Endodermal cell (in vitro differentiated cells): ENCODE data around the gene ROR2. TPM values are rescaled to one million over a fixed set of nuclear protein-coding genes. Genes with fewer than 3 reads are reported as not detected.

Source experiments
- DNase-seq: peaks from one replicate; pipeline ENCODE4 v3.0.0-alpha.2; 2017
- H3K27ac ChIP-seq: 2 replicates; pipeline ENCODE4 v1.5.1; 2013; ENCODE audit warnings: mild to moderate bottlenecking, low read depth, low read length, moderate library complexity
- H3K27me3 ChIP-seq: 2 replicates; pipeline ENCODE4 v1.6.1; 2013; ENCODE audit warnings: mild to moderate bottlenecking, low read length, moderate library complexity; ENCODE audit not compliant: insufficient read depth, control insufficient read depth, poor library complexity, severe bottlenecking
- H3K36me3 ChIP-seq: 2 replicates; pipeline ENCODE4 v1.7.0; 2013; ENCODE audit warnings: mild to moderate bottlenecking, low read length, moderate library complexity; ENCODE audit not compliant: control insufficient read depth, insufficient read depth
- H3K4me1 ChIP-seq: one replicate; pipeline ENCODE4 v1.7.0; 2013; ENCODE audit warnings: low read length; ENCODE audit not compliant: control insufficient read depth, insufficient read depth
- H3K4me3 ChIP-seq: 2 replicates; pipeline ENCODE4 v1.5.1; 2013; ENCODE audit warnings: mild to moderate bottlenecking, low read length, moderate library complexity
- H3K9ac ChIP-seq: 2 replicates; pipeline ENCODE4 v1.6.1; 2013; ENCODE audit warnings: mild to moderate bottlenecking, low read length, moderate library complexity; ENCODE audit not compliant: poor library complexity, severe bottlenecking; ENCODE audit errors: extremely low read depth
- H3K9me3 ChIP-seq: 2 replicates; pipeline ENCODE4 v1.6.1; 2013; ENCODE audit warnings: mild to moderate bottlenecking, low read length, moderate library complexity; ENCODE audit not compliant: control insufficient read depth
- H3K27ac Mint-ChIP-seq: 2 replicates; pipeline ENCODE4 v1.8.0; 2020; ENCODE audit warnings: mixed read lengths
- H3K27me3 Mint-ChIP-seq: 2 replicates; pipeline ENCODE4 v1.8.0; 2021; ENCODE audit warnings: mild to moderate bottlenecking, mixed read lengths; ENCODE audit not compliant: insufficient read depth
- H3K36me3 Mint-ChIP-seq: 2 replicates; pipeline ENCODE4 v1.8.0; 2020; ENCODE audit warnings: low read depth, mixed read lengths
- H3K4me1 Mint-ChIP-seq: 2 replicates; pipeline ENCODE4 v1.8.0; 2020; ENCODE audit warnings: mixed read lengths
- H3K4me3 Mint-ChIP-seq: 2 replicates; pipeline ENCODE4 v1.8.0; 2020; ENCODE audit warnings: mild to moderate bottlenecking, moderate library complexity, mixed read lengths
- H3K9me3 Mint-ChIP-seq: 2 replicates; pipeline ENCODE4 v1.8.0; 2020; ENCODE audit warnings: mild to moderate bottlenecking, mixed read lengths
- WGBS, 2 experiments: methylation state at CpG; one replicate each; pipeline versions ENCODE4 v1.1.5 to v1.1.7; 2013; ENCODE audit warnings: missing lambda C conversion rate in 2 of 2, mixed read lengths in 1 of 2; ENCODE audit not compliant: insufficient coverage in 1 of 2, insufficient read length in 1 of 2; 5-methylcytosine and 5-hydroxymethylcytosine counted together
- total RNA-seq, 2 donors: library from RNA; stranded (reverse); fragmentation: NEBNext Ultra II Directional in 1 of 2; extraction: Animal tissue kit (Norgen Biotek cat#: 25700) in 1 of 2; gene quantifications; 2 replicates in 1 of 2; 3 replicates in 1 of 2; pipeline ENCODE4 v1.2.1, GENCODE V29; 2021
- TF ChIP-seq, protein P1 (sequence below): fragments of 200-600 bp; sonication (generic); conservative IDR thresholded peaks from 2 replicates; pipeline ENCODE4 v1.5.0; 2021; ENCODE audit warnings: antibody characterized with exemption, mild to moderate bottlenecking

ROR2 gene
- total RNA-seq, 2 donors from 2014 or later, result 104 to 160 TPM

DNA sequence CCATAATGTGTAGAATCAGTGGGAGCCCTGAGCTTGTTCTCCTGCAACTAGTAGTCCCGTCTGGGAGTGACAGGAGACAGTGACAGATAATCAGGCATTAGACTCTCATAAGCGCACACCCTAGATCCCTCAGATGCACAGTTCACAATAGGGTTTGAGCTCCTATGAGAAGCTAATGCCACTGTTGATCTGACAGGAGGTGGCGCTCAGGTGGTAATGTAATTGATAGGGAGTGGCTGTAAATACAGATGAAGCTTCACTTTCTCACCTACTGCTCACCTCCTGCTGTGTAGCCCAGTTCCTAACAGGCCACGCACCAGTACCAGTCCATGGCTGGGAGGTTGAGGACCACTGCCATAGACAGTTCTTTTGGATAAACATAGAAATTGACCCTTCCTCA, 188.7 kb downstream of the ROR2 start:
- Histone ChIP-seq H3K27ac (no peak overlapping the region), H3K4me1 (peaks cover 13% of the 10 kb centered on the region), H3K36me3 (peaks cover 78% of the 10 kb centered on the region), H3K27me3 (no peaks in the 10 kb centered on the region), H3K9me3 (no peaks in the 10 kb centered on the region), H3K4me3 (no peak overlapping the region), H3K9ac (no peak overlapping the region)
- no peaks in the 10 kb centered on the region for H3K9me3 Mint-ChIP-seq
- peak; percentile 45 for DNase-seq
- H3K4me1 Mint-ChIP-seq, result peaks cover 33% of the 10 kb centered on the region
- peaks cover 52% of the 10 kb centered on the region for H3K36me3 Mint-ChIP-seq
- TF ChIP-seq, protein P1, sequence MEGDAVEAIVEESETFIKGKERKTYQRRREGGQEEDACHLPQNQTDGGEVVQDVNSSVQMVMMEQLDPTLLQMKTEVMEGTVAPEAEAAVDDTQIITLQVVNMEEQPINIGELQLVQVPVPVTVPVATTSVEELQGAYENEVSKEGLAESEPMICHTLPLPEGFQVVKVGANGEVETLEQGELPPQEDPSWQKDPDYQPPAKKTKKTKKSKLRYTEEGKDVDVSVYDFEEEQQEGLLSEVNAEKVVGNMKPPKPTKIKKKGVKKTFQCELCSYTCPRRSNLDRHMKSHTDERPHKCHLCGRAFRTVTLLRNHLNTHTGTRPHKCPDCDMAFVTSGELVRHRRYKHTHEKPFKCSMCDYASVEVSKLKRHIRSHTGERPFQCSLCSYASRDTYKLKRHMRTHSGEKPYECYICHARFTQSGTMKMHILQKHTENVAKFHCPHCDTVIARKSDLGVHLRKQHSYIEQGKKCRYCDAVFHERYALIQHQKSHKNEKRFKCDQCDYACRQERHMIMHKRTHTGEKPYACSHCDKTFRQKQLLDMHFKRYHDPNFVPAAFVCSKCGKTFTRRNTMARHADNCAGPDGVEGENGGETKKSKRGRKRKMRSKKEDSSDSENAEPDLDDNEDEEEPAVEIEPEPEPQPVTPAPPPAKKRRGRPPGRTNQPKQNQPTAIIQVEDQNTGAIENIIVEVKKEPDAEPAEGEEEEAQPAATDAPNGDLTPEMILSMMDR, result no peak
- H3K27me3 Mint-ChIP-seq, result no peaks in the 10 kb centered on the region
- WGBS, 2 experiments, result 80 to 87% methylated on average over 1 to 4 of the region's 4 CpGs
- H3K4me3 Mint-ChIP-seq, result no peak overlapping the region
- no peak overlapping the region for H3K27ac Mint-ChIP-seq

- Histone ChIP-seq H3K27me3 (no peaks in the 10 kb centered on the region), H3K36me3 (peaks cover 78% of the 10 kb centered on the region), H3K9me3 (no peaks in the 10 kb centered on the region), H3K4me3 (no peak overlapping the region), H3K9ac (no peak overlapping the region), H3K4me1 (peaks cover 13% of the 10 kb centered on the region), H3K27ac (no peak overlapping the region)
- H3K4me1 Mint-ChIP-seq, result peaks cover 33% of the 10 kb centered on the region
- H3K4me3 Mint-ChIP-seq, result no peak overlapping the region
- WGBS, 2 experiments, result 82 to 100% methylated on average over 1 of the region's 1 CpG
- no peak overlapping the region for H3K27ac Mint-ChIP-seq
- TF ChIP-seq, protein P1, result no peak
- no peaks in the 10 kb centered on the region for H3K9me3 Mint-ChIP-seq
- no peak for DNase-seq
- peaks cover 52% of the 10 kb centered on the region for H3K36me3 Mint-ChIP-seq
- H3K27me3 Mint-ChIP-seq, result no peaks in the 10 kb centered on the region
Observed at GRCh38 chr9:91760906-91761305, 189.1 kb downstream of the ROR2 start.

DNA sequence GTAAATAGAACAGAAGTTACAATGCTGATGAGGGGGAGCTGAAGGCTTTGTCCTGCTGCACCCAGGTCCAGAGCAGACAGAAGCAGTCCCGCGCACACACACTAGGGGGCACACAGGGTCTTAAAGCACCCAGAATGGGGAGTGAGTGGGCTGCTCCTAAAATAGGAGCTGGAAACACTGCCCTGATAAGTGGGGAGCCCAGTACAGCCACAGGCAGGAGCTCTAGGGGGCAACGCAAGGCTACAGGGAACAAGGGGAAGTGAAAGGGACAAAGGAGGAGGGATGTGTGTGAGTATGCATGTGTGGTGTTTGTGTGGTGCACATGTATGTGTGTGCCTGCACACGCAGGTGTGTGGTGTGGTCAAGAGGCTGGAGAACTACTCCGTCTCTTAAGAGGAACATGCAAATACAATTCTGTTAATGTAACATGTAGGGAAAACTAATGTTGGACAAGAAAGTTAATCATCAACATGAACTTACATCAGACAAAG, 191.5 kb downstream of the ROR2 start:
- no peaks in the 10 kb centered on the region for H3K9me3 Mint-ChIP-seq
- no peaks in the 10 kb centered on the region for H3K9me3 ChIP-seq
- 46 to 64% methylated on average over 1 to 5 of the region's 5 CpGs for WGBS, 2 experiments
- H3K27me3 ChIP-seq, result no peaks in the 10 kb centered on the region
- H3K4me1 Mint-ChIP-seq, result peaks cover 33% of the 10 kb centered on the region
- TF ChIP-seq, protein P1, result peak; percentile 85
- DNase-seq, result peak; percentile 94
- peaks cover 13% of the 10 kb centered on the region for H3K4me1 ChIP-seq
- no peak overlapping the region for H3K27ac ChIP-seq
- H3K36me3 Mint-ChIP-seq, result peaks cover 60% of the 10 kb centered on the region
- peaks cover 77% of the 10 kb centered on the region for H3K36me3 ChIP-seq
- H3K27ac Mint-ChIP-seq, result no peak overlapping the region
- H3K9ac ChIP-seq, result no peak overlapping the region
- H3K4me3 ChIP-seq, result no peak overlapping the region
- no peak overlapping the region for H3K4me3 Mint-ChIP-seq
- no peaks in the 10 kb centered on the region for H3K27me3 Mint-ChIP-seq
